ENCODE measurements around the gene OTUD7B.

OTUD7B gene

DNA sequence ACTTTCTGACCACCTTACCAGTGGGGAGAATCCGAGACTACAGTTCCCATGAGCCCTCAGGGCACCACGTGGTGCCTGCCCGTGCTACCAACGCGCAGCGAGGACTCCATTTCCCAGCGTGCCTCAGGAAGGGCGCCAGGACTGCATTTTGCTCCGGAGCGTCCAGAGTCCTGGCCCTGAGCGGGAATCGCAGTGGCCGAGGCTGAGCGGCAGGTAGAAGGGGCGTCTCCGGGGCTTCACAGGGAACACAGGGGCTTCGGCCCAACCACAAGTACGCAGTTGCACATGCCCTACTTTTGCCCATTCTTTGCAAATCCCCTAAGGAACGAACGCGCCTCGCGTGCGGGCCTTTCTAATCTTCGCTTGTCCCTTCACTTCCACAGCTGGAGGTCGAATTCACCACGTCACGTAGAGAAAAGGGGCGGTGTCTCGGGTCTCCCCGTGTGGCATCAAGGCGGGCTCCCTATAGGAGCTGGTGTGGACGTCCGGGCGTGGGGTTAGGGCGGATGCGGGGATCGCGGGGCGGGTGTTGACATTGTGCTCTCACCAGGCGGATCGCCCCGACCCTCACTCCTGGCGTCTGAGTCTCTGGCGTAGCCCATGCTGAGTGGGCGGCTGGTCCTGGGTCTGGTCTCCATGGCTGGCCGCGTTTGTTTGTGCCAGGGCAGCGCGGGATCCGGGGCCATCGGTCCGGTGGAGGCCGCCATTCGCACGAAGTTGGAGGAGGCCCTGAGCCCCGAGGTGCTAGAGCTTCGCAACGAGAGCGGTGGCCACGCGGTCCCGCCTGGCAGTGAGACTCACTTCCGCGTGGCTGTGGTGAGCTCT, 110.9 kb downstream of the OTUD7B start, which contains the start of gene BOLA1:
Gene BOLA1, plus strand, starts transcription at position 109 of the 825 bp plus-strand sequence. Its CDS starts 492 bp downstream, at position 601.
- H3K4me3 ChIP-seq (ENCODE audit: low read depth, low read length), result peak within 1 kb of the TSS; percentile 72
- peak; percentile 93 for DNase-seq (ENCODE audit: low read depth)
- TF ChIP-seq, protein P1, sequence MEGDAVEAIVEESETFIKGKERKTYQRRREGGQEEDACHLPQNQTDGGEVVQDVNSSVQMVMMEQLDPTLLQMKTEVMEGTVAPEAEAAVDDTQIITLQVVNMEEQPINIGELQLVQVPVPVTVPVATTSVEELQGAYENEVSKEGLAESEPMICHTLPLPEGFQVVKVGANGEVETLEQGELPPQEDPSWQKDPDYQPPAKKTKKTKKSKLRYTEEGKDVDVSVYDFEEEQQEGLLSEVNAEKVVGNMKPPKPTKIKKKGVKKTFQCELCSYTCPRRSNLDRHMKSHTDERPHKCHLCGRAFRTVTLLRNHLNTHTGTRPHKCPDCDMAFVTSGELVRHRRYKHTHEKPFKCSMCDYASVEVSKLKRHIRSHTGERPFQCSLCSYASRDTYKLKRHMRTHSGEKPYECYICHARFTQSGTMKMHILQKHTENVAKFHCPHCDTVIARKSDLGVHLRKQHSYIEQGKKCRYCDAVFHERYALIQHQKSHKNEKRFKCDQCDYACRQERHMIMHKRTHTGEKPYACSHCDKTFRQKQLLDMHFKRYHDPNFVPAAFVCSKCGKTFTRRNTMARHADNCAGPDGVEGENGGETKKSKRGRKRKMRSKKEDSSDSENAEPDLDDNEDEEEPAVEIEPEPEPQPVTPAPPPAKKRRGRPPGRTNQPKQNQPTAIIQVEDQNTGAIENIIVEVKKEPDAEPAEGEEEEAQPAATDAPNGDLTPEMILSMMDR (IDR thresholded peaks at IDR 0.05; ENCODE audit: insufficient read depth, low read depth, low read length, missing control alignments), result no peak

DNA sequence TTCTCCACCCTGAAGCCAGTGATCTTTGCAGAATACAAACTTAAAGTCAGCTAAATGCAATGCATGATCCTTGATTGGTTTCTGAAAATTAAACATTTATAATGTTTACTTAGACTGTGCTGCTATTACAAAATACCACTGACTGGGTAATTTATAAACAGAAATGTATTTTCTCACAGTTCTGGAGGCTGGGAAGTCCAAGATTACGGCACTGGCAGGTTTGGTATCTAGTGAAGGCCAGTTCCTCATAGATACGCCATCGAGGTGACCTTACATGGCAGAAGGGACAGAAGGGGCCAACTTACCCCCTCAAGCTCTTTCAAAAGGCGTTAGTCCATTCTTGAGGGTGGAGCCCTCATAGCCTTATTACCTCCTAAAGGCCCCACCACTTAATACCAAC, 114.0 kb downstream of the OTUD7B start:
- TF ChIP-seq, protein P1 (IDR thresholded peaks at IDR 0.05; ENCODE audit: insufficient read depth, low read depth, low read length, missing control alignments), result no peak
- no peak for DNase-seq (ENCODE audit: low read depth)
- H3K4me3 ChIP-seq (ENCODE audit: low read depth, low read length), result no peak overlapping the region

DNA sequence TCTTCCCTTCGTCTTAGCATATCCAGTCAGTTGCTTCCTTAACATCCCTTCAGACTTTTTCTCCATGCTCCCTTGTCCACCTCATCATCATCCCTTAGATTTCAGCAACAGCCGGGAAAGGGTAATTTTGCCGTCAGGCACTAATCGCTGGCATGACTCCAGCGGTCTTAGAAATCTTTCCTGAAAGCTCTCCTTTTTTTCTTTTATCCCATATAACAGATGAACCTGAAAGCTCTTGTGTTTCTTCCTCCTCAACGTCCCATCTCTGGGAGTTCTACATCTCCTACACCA, 121.6 kb downstream of the OTUD7B start:
- TF ChIP-seq, protein P1 (IDR thresholded peaks at IDR 0.05; ENCODE audit: insufficient read depth, low read depth, low read length, missing control alignments), result no peak
- DNase-seq (ENCODE audit: low read depth), result no peak
- H3K4me3 ChIP-seq (ENCODE audit: low read depth, low read length), result peak overlapping the region; percentile 70

DNA sequence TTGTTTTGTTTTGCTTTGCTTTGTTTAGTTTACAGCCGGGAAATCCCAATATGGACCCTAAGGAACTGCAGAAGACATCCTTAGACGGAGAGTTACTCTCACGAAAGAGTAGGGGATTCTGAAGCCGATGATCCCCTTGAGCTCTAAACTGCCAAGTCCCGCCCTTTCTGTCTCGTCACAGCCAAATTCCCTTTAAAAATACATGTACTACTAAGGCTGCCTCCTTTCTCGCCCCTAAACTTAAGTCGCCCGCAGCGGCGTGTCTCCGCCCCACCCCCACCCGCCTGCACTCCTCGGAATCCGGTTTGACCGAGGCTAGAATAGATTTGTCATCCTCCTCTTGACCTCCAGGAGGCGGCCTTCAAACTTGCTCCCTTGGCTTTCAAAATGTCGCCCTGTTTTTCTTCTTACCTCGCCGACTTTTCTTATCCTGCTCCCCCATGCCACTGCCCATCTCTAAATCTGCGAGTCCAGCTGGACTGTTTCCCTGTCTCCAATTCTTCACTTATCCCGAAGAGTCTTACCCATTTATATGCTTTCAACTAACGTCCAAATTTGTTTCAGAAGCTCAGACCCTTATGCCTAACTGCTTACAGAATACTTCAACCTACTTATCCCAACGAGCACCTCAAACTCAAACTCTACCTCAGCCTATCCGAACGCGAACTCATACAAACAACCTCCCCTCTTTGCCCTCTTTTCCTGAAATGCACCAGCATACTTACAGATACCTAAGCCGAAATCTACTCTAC, 122.1 kb downstream of the OTUD7B start:
- TF ChIP-seq, protein P1 (IDR thresholded peaks at IDR 0.05; ENCODE audit: insufficient read depth, low read depth, low read length, missing control alignments), result peak; percentile 65
- DNase-seq (ENCODE audit: low read depth), result peak; percentile 98
- peak overlapping the region; percentile 70 for H3K4me3 ChIP-seq (ENCODE audit: low read depth, low read length)

Measured in GM12865 (cell line).